ENCODE results near the gene SET.
"Not testable (repeated sequence)": the region's sequence is repeated elsewhere in the genome, so short reads cannot be mapped to it uniquely, and the experiment has no call there.

The SET gene

GRCh38 chr9:128653908-128654307 lies 35.1 kb upstream of the SET start:
- H3K4me3 ChIP-seq (ENCODE audit: low read depth, low read length), result no peak overlapping the region
- TF ChIP-seq CTCF (IDR thresholded peaks at IDR 0.05; ENCODE audit: borderline replicate concordance, insufficient read depth, low read depth, low read length), result no peak

DNA sequence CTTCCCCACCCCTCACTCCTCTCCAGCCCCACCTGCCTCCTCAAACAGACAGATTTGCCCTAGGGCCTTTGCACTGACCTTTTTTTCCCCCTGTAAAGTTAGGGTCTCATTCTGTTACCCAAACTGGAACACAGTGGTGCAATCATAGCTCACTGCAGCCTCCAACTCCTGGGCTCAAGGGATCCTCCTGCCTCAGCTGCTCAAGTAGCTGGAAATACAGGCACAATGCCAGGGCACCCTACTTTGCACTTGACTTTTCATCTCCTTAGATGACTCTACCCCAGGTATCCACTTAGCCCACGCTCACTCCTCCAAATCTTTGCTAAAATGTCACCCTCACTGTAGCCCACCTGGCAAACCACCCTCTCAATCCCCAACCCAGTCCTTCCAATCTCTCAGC lies 34.5 kb upstream of the SET start:
- no peak for TF ChIP-seq CTCF (IDR thresholded peaks at IDR 0.05; ENCODE audit: borderline replicate concordance, insufficient read depth, low read depth, low read length)
- H3K4me3 ChIP-seq (ENCODE audit: low read depth, low read length), result no peak overlapping the region

- H3K4me3 ChIP-seq (ENCODE audit: low read depth, low read length), result peak within 1 kb of the TSS; percentile 99
- no peak for TF ChIP-seq CTCF (IDR thresholded peaks at IDR 0.05; ENCODE audit: borderline replicate concordance, insufficient read depth, low read depth, low read length)
Observed at GRCh38 chr9:128656416-128657343, 32.3 kb upstream of the SET start, which contains the start of gene DYNC2I2. DYNC2I2 (minus strand) TSS chr9:128656847; CDS start chr9:128656726, 121 bp downstream.

DNA sequence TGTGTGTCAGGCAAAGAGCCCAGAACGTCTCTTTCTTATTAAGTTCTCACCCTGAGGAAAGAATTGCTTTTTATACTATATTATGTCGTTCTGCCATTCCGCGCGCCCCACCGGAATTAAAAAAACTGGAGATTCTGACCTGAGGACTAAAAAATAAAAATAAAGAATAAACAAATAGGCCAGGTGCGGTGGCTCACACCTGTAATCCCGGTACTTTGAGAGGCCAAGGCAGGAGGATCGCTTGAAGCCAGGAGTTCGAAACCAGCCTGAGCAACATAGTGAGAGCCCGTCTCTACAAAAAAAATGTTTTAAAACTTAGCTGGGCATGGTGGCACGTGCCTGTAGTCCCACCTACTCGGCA lies 31.7 kb upstream of the SET start:
- no peak for TF ChIP-seq CTCF (IDR thresholded peaks at IDR 0.05; ENCODE audit: borderline replicate concordance, insufficient read depth, low read depth, low read length)
- H3K4me3 ChIP-seq (ENCODE audit: low read depth, low read length), result no peak overlapping the region

DNA sequence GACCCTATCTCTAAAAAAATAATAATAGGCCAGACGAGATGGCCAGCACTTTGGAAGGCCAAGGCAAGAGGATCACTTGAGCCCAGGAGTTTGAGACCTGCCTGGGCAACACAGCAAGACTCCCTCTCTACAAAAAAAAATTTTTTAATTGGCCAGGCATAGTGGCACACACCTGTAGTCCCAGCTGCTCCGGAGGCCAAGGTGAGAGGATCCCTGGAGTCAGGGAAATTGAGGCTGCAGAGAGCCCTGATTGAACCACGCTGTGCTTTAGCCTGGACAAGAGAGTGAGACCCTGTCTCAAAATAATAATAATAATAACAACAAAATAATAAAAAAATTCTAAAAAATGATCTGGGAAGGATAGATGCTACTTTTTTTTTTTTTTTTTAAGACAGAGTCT lies 31.2 kb upstream of the SET start:
- no peak overlapping the region for H3K4me3 ChIP-seq (ENCODE audit: low read depth, low read length)
- TF ChIP-seq CTCF (IDR thresholded peaks at IDR 0.05; ENCODE audit: borderline replicate concordance, insufficient read depth, low read depth, low read length), result no peak

GRCh38 chr9:128666481-128666941 lies 22.5 kb upstream of the SET start:
- H3K4me3 ChIP-seq (ENCODE audit: low read depth, low read length), result not testable (repeated sequence)

DNA sequence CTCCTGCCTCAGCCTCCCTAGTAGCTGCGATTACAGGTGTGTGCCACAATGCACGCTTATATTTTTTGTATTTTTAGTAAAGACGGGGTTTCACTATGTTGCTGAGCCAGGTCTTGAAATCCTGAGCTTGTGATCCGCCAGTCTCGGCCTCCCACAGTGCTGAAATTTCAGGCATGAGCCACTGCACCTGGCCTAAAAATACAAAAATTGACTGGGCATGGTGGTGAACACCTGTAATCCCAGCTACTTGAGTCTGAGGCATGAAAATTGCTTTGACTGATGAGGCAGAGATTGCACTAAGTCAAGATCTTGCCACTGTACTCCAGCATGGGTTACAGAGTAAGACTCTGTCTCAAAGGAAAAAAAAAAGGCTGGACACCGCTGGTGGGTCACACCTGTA lies 19.2 kb upstream of the SET start:
- no peak overlapping the region for H3K4me3 ChIP-seq (ENCODE audit: low read depth, low read length)
- no peak for TF ChIP-seq CTCF (IDR thresholded peaks at IDR 0.05; ENCODE audit: borderline replicate concordance, insufficient read depth, low read depth, low read length)
